GM18519 (cell line): ENCODE measurements around the gene NOXA1.

Experiments used
- ATAC-seq: cut with Tn5 transposase; IDR thresholded peaks from one replicate; pipeline ENCODE4 v1.9.1; 2021; ENCODE audit warnings: mild to moderate bottlenecking, moderate library complexity; ENCODE audit not compliant: unreplicated experiment, low FRiP score

NOXA1 gene

DNA sequence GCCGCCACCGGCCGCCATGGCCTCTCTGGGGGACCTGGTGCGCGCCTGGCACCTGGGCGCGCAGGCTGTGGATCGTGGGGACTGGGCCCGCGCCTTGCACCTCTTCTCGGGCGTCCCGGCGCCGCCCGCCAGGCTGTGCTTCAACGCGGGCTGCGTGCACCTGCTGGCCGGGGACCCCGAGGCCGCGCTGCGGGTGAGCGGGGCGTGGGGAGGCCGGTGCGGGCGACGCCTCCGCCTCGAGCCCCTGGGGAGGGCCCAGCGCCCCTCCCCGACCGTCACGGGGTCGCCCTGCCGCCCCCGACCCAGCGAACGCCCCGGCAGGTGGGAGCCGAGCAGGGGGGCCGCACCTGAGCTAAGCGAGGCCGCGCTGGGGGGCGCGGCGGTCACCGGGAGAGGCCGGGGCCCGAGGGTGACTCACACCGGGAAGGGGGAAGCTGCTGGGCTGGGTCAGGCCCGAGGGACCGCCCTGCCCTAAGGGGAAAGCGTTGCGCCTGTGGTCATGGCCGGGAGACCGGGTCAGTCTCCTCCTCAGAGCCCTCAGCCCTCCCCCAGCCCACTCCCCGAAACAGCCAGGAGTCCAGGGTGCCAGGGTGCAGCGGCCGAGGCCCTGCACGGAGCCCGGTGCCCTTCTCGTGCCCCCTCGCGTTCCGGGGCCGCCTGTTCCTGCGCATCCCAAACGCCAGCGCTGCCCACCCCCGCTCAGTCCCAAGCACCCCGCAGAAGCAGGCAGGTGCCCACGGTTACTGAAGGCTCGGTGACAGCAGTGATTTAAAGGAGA is 510 bp downstream of the NOXA1 start:
- ATAC-seq = no peak

DNA sequence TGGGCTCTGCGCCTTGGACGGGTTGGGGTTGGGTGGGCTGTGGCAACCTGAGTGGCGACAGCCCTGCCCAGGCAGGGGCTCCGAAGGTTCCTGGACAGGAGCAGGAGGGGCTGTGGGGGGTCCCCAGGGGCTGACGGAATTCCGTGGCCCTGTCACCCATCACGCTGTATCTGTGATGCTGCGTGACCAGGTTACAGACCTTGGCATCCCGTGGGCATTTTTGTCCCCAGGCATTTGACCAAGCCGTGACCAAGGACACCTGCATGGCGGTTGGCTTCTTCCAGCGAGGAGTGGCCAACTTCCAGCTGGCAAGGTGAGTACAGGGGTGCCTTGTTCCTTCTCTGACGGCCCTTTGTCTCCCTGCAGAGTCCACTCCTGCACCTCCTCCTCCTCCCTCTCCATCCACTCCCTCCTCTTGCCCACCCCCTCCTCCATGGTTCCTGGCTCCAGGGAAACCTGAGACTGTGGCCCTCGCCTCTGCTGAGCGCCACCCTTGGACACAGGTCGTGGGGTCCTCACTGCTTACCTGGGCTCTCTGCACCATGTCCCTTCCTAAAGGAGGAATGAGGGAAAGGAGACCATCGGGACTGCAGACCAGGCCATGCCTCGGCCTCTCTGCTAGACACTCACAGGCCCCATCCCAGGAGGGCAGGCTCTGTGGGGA is 3.0 kb downstream of the NOXA1 start:
- no peak for ATAC-seq

DNA sequence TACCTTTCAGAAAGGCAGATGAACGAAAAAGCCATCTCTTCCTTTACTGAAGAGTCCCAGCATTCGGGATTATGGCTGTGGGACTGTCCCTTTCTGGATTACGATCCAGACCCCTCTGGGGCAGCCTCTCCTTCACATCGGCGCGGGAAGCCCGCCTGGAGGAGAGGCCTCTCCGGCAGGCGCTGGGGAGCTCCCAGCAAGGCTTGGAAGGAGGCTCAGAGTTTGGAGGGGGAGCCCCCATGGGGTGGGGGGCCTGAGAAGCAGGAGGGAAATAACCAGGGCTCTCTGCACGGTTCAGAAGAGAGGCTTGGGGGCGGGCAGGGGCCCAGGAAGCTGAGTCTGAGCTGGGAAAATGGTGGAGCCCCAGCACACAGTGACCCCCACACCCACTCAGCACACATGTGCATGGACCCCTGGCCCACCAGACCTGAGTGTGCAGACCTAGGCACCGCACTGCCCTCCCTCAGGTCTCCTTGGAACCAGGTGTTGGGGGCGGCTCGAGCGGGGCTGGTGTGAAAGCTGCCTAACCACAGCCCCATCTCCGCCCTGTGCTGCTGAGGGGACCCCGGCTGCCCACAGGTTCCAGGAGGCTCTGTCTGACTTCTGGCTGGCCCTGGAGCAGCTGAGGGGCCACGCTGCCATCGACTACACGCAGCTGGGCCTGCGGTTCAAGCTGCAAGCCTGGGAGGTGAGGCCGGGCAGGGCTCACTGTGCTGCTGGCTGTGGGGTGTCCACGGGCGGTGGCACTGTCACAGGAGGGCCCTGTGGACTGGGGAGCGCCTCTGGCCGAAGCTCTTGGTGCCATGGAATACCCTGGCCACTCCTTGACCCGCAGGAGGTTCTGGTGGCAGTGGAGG is 4.5 kb downstream of the NOXA1 start:
- no peak for ATAC-seq

DNA sequence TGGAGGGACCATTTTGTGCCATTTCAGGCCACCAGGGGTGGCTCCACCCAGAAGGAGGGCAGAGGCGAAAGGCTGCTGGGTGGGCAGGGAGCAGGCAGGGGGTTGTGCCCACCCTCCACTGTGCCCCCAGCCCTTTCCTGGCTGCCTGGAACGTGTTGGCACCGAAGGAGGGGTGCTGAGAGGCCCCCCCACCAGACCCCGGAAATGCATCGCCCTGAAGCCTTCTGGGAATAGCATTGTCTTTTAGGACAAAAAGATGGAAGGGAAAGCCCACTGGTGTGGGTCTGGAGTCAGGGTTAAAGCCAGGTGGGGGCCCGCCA is 5.1 kb downstream of the NOXA1 start:
- no peak for ATAC-seq

DNA sequence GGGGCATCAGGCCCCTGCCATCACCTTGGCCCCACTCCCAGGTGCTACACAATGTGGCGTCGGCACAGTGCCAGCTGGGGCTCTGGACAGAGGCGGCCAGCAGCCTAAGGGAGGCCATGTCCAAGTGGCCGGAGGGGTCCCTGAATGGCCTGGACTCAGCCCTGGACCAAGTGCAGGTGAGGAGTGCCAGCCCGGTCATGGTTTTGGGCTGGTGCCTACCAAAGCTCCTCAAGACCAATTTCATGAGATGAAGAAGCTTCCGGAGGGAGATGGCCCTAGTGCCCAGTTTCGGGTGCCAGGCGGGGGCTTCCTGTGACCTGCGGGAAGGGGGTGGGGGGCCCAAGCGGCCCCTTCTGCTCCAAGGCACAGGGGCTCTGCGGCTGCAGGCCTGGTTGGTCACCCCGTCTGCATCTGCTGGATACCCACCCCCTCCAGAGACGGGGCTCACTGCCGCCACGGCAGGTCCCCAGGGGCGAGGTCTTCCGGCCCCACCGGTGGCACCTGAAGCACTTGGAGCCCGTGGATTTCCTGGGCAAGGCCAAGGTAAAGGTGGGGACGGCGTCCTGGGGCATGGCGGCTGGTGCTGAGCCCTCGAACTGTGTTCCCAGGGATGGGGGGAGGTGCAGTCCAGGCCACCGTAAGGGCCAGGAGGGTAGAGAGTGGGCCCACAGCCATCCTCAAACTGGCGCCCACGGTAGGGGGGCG is 5.8 kb downstream of the NOXA1 start:
- no peak for ATAC-seq

DNA sequence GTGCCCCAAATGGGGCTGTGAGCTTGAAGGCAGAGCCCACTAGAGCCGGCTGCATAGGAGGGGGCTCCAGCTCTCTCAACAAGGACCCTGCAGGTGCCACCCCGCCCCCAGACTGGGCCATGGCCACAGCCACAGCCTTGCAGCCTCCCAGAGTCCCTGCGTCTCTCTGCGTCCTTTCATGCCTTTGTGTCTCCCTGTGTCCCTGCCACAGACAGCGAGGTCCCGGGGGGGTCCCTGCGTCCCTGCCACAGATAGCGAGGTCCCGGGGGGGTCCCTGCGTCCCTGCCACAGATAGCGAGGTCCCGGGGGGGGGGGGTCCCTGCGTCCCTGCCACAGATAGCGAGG is 6.3 kb downstream of the NOXA1 start:
- ATAC-seq = no peak

DNA sequence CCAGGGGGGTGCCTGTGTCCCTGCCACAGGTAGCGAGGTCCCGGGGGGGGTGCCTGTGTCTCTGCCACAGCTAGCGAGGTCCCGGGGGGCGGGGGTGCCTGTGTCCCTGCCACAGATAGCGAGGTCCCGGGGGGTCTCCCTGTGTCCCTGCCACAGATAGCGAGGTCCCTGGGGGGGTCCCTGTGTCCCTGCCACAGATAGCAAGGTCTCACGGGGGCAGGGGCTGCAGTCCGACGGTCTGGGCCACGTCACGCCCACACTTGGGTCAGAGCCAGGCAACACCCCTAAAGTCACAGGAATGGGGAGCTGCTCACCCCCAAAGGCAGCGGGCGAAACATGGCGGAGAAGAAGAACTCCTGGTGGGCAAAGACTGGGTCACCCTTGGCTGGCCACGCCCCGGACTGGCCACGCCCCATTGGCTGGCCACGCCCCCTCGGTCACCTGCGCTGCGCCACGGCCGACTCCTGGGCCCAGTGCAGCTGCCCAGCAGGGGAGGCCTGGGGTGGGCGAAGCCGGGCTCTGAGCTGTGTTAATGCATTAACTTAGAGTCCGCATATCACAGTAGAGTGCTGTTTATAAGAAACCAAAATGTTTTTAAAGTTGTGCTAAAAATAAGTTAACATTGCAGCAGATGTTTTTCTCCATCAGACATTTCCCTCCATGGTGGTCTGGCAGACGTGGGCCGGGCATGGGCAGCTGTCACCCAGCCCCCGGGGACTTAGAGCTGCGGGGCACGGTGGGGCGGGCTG is 7.0 kb downstream of the NOXA1 start:
- no peak for ATAC-seq

DNA sequence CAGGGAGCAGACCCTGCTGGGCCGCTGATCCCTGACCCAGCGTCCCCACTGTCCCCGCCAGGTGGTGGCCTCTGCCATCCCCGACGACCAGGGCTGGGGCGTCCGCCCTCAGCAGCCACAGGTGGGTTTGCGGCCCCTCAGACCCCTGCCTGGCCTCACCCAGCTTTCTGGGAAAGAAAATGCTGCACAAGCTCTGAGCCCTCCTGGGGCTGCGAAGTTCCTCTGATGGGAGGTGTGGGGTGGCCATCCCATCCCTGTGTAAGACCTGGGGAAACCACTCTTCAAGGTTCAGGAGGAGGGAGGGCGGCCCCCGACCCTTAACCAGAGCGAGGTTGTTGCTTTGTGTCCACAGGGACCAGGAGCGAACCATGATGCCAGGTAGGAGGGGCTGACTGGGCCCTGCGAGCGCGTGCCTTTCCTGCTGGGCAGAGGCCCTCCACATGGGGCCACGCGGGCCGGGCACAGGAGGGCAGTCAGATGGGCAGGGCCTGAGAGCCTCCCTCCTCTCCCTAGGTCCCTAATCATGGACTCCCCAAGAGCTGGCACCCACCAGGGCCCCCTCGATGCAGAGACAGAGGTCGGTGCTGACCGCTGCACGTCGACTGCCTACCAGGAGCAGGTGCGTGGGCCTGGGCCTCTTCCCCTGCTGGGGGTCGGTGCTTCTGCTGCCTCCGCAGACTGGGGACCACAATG is 7.7 kb downstream of the NOXA1 start:
- ATAC-seq = no peak

DNA sequence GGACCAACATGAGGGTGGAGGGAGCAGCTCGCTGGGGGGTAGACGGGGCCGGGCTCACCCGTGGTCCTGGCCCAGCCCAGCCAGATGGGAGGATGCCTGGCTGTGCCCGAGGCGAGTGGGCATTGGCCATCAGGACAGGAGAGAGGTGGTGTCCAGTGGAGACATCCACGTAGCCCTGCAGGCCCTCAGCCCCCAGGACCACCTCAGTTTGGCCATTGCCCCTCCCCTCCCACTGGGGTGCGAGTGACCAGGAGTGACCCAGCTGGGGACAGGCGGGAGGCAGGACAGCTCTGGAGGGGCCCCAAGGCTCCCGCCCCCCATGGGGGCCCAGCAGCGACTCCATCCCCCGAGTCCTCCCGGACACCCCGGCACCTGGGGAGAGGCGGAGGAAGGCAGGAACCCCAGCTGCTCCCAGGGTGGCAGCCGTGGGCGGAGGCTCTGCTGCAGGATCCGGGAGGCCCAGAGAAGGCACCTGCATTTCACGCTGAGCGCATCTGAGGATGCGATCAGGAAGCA is 8.3 kb downstream of the NOXA1 start:
- ATAC-seq = no peak

DNA sequence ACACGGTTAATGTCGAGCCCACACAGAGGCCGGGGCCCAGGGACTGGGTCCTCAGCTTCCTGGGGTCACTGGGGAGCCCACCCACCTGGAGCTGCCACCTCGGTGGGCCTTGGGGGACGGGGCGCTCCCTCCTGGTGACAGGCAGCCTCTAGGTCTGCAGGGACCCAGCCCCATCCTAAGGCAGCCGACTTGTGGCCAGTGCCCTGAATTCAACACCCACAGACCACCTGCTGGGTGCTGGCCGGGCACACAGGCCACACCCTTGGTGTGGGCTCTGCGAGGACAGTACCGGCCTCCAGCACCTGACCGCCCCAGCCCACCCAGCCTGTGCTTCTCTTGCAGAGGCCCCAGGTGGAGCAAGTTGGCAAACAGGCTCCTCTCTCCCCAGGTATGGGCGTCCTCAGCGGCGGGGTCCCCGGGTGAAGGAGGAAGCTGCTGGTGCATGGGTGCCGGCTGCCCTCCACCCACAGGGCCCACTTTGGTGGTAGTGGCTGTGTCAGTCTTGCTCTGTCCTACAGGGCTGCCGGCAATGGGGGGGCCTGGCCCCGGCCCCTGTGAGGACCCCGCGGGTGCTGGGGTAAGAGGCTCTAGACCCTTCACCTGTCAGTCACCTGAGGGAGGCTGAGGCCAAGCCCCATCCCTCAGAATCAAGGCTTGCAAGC is 9.6 kb downstream of the NOXA1 start:
- ATAC-seq = no peak

DNA sequence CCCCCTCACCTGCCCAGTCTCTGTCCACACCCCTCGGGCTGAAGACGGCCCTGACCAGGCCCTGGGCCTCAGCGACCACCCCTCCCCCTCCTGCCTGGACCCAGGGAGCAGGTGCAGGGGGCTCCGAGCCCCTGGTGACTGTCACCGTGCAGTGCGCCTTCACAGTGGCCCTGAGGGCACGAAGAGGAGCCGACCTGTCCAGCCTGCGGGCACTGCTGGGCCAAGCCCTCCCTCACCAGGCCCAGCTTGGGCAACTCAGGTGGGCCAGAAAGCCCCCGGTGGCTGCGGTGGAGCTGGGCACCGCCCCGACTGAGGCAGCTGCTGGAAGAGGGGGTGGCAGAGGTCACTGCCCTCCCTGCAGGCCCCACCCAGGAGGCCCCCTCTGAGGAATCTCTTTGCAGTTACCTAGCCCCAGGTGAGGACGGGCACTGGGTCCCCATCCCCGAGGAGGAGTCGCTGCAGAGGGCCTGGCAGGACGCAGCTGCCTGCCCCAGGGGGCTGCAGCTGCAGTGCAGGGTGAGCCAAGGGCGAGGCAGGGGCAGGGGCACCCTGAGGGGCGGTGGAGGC is 10.2 kb downstream of the NOXA1 start:
- ATAC-seq = no peak

DNA sequence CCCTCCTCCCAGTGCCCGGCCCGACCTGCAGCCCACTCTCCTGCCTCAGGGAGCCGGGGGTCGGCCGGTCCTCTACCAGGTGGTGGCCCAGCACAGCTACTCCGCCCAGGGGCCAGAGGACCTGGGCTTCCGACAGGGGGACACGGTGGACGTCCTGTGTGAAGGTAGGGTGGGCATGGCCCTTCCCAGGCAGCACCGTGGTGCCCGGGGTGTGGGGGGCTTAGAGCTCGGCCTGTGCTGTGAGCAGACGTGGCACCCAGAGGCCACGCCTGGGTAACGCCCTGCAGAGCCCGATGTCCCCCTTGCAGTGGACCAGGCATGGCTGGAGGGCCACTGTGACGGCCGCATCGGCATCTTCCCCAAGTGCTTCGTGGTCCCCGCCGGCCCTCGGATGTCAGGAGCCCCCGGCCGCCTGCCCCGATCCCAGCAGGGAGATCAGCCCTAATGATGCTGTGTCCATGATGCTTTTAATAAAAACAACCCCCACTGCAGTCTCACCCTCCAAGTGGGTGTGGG is 10.8 kb downstream of the NOXA1 start:
- no peak for ATAC-seq

DNA sequence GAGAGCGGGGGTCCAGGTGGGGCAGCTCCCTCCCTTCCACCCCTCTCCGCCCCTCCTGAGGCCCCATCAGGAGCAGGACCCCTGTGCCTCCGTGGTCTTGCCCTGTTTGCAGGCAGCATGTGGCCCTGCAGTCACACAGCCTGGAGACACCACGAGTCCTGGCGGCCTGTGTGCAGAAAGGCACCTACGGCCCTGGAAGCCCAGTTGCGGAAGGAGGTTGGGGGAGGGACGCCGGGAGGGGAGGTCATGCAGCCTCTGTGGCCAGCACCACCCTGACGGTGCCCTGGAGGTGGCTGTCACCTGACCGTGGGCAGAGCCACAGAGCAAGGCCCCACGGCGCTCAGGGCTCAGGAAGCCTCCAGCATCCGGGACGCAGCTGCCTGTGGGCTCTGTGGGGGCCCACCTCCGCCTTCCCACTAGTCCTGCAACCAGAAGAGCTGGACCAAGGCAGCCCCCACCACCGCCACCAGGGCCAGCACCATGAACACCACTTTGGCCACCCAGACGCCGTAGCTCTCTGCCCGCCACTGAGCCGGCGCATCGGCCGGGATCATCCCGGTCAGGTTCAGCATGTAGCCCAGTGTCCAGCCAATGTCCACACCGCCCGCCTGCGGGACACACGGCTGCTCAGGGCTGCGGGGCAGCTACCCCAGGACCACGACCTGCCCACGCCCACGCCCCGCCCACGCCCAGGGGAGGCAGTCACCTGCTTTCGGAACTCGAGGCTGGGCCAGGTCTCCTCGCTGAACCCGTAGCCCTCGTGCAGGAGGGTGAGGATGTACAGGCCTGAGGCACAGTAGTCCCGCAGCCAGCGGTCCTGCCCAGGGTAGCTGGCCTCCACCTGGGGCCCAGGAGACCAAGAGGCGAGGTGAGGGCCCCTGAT is 11.5 kb downstream of the NOXA1 start:
- no peak for ATAC-seq

DNA sequence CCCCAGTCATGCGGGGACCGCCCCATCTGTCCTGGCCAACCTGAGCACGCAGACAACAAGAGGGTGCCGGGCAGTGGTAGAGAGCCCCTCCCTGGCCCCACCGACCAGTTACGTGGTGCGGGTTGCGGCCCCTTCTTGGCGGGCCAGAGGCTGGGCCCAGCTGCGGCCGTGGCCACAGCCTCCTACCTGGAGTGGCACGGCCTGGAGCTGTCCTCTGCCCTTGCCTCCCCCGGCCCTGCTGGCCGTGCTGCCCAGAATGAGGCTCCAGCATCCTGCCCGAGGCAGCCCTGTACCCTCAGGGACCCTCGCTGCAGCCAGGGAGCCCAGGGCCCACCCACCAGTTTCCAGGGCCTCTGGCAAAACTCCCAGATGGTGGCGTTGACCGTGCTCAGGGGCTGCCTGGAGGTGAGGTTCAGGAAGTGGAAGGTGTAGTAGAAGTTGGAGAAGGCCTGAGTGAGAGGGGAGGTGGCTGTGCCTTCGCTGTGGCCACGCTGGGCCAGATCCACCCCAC is 12.2 kb downstream of the NOXA1 start:
- ATAC-seq = no peak

DNA sequence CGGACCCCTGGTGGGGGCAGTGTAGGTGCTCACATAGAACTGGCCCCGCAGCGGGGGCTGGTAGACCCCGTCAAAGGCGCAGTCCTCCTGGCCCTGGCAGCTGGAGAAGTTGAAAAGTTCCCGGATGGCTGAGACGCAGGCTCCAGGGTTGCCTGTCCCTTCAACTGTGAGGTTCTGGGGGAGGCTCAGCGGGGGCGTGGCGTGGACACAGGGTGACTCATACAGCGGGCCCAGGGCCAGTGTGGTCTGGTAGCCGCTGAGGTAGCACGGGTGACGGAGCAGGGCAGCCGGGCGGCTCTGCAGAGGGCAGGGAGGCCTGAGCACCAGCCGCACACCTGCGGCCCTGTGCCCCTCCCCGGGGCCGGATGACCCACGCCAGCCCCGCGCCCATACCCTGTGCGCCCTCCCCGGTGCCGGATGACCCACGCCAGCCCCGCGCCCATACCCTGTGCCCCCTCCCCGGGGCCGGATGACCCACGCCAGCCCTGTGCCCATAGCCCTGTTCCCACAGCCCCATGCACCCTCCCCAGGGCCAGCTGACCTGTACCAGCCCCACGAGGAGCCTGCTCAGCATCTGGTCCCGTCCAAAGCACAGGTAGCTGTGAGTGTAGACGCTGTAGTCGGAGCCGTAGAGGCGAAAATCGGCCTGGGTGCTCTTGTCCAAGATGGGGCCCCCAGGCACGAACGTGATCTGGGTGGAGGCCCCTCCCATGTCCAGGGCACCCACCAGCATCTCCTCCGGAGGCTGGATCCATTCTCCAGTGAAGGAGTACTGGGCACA is 13.0 kb downstream of the NOXA1 start:
- ATAC-seq = no peak

DNA sequence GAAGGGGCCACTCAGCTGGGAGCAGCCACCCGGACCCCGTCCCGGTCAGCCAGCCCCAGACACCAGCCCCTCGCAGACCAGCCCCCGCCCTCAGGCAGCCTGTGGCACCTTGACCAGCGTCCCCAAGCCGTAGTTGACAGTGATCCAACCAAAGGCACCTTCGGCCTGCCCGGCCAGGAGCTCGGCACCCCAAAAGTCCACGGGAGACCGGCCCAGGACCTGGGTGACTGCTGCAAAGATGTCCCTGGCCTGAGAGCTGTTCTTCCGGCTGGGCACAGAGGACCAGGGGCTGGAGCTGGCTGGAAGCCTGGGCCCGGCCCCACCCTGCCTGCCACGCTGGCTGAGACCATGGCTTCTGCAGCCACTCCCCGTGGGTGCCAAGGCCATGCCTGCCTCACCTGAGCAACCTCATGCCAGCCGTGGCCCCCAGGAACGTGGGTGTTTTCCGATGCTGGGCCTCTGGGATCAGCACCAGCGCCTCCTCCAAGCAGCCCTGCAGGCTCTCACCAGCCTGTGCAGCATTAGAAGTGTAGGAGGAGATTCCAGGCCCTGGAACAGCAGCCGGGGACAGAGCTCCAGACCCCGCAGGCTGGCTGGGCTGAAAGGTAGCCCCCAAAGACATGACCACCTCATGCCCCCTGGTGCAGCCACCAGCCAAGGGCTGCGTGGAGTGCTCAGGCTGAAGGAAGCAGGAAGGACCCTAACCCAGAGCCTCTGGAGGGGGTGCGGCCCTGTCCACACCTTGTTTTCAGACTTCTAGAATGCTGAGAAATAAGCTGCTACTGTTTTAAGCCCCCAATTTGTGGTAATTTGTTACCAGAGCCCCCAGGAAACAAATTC is 13.8 kb downstream of the NOXA1 start:
- ATAC-seq = no peak
